Keratinocyte (primary cell): Measurements from ENCODE around the gene DCP1A.

Source experiments
- CTCF ChIP-seq, 3 experiments: IDR thresholded peaks in 1 of 3; conservative IDR thresholded peaks in 1 of 3; optimal IDR thresholded peaks in 1 of 3; 2 replicates in 2 of 3; 3 replicates in 1 of 3; pipeline versions ENCODE3 to v1.5.1; 2011; ENCODE audit warnings: low read length in 3 of 3, mild to moderate bottlenecking in 3 of 3, moderate library complexity in 2 of 3, control low read depth in 1 of 3, inconsistent platforms in 1 of 3; ENCODE audit not compliant: insufficient read depth in 2 of 3; ENCODE audit errors: extremely low read depth in 1 of 3
- EZH2 ChIP-seq: IDR thresholded peaks from one replicate; pipeline ENCODE4 v1.6.1; 2012; ENCODE audit warnings: inconsistent platforms, mild to moderate bottlenecking, low read length, moderate library complexity

- TF ChIP-seq CTCF (optimal IDR thresholded peaks at IDR 0.05 in 1 of 3, IDR thresholded peaks at IDR 0.05 in 1 of 3, conservative IDR thresholded peaks at IDR 0.05 in 1 of 3; ENCODE audit: extremely low read depth in 1 of 3, insufficient read depth in 2 of 3, low read length in 3 of 3) (no peak), EZH2 (no peak)
Measured at GRCh38 chr3:53253707-53254508, 93.4 kb downstream of the DCP1A start.
